ENCODE results near the gene PDE8B.

The PDE8B gene

GRCh38 chr5:77249475-77249874, 39.0 kb downstream of the PDE8B start:
- Histone ChIP-seq H3K23ac (ENCODE audit: low read depth, low read length, poor library complexity) (no peak overlapping the region), H3K4me3 (ENCODE audit: low read length in 2 of 2) (no peak overlapping the region)

GRCh38 chr5:77250021-77250420, 39.5 kb downstream of the PDE8B start:
- H3K27ac ChIP-seq (replicated peaks; ENCODE audit: low read length), result no peak overlapping the region
- H2BK15ac ChIP-seq (ENCODE audit: low read length), result no peak overlapping the region
- no peak overlapping the region for H3K23ac ChIP-seq (ENCODE audit: low read depth, low read length, poor library complexity)
- H2BK5ac ChIP-seq (ENCODE audit: low read length), result no peak overlapping the region
- H2BK120ac ChIP-seq (ENCODE audit: low read depth, low read length), result no peak overlapping the region
- no peaks in the 10 kb centered on the region for H3K4me1 ChIP-seq (ENCODE audit: control insufficient read depth in 2 of 2, insufficient read depth in 1 of 2, low read depth in 1 of 2, low read length in 2 of 2)
- no peak overlapping the region for H3K18ac ChIP-seq (ENCODE audit: low read length)
- H3K4ac ChIP-seq (ENCODE audit: low read length), result no peak overlapping the region
- WGBS, 2 donors (ENCODE audit: extremely low coverage in 2 of 2, insufficient read length in 2 of 2, insufficient replicate concordance in 1 of 2), result no CpG with 5 or more reads among the region's 4 CpGs
- DNase-seq (ENCODE audit: low spot score), result no peak
- no peak overlapping the region for H2BK12ac ChIP-seq (ENCODE audit: low read length)
- H3K36me3 ChIP-seq (replicated peaks in 1 of 2; ENCODE audit: control insufficient read depth in 2 of 2, insufficient read depth in 2 of 2, low read length in 2 of 2), result no peaks in the 10 kb centered on the region
- no peak overlapping the region for H3K9ac ChIP-seq (ENCODE audit: low read depth, low read length, poor library complexity)
- H3K27me3 ChIP-seq (ENCODE audit: control insufficient read depth in 3 of 3, insufficient read depth in 3 of 3, low read depth in 1 of 3, low read length in 3 of 3), result peaks cover 0 to 8% (median 0%) of the 10 kb centered on the region in 3 experiments
- H3K9me3 ChIP-seq (replicated peaks in 1 of 2; ENCODE audit: control insufficient read depth in 2 of 2, insufficient read depth in 1 of 2, low read depth in 1 of 2, low read length in 2 of 2), result no peaks in the 10 kb centered on the region
- no peak overlapping the region for H4K8ac ChIP-seq (ENCODE audit: low read depth, low read length)
- H3K4me3 ChIP-seq (ENCODE audit: low read length in 2 of 2), result no peak overlapping the region
- no peaks in the 10 kb centered on the region for H3K79me1 ChIP-seq (ENCODE audit: low read depth, low read length)
- no peak overlapping the region for H3K14ac ChIP-seq (ENCODE audit: low read length)
- no peak overlapping the region for H4K91ac ChIP-seq (ENCODE audit: low read depth, low read length, poor library complexity)
- H3K4me2 ChIP-seq (ENCODE audit: insufficient read depth, low read length, poor library complexity, severe bottlenecking), result no peak overlapping the region
- no peak overlapping the region for H2AFZ ChIP-seq (ENCODE audit: low read length)
- H2AK5ac ChIP-seq (ENCODE audit: low read depth, low read length), result no peak overlapping the region

More at GRCh38 chr5:77249475-77249874, 39.0 kb downstream of the PDE8B start:
- no peak overlapping the region for H3K18ac ChIP-seq (ENCODE audit: low read length)
- H4K91ac ChIP-seq (ENCODE audit: low read depth, low read length, poor library complexity), result no peak overlapping the region
- no peaks in the 10 kb centered on the region for H3K36me3 ChIP-seq (replicated peaks in 1 of 2; ENCODE audit: control insufficient read depth in 2 of 2, insufficient read depth in 2 of 2, low read length in 2 of 2)
- no peak overlapping the region for H2BK12ac ChIP-seq (ENCODE audit: low read length)
- H3K9ac ChIP-seq (ENCODE audit: low read depth, low read length, poor library complexity), result no peak overlapping the region
- no peak overlapping the region for H2BK120ac ChIP-seq (ENCODE audit: low read depth, low read length)
- WGBS, 2 donors (ENCODE audit: extremely low coverage in 2 of 2, insufficient read length in 2 of 2, insufficient replicate concordance in 1 of 2), result no CpG with 5 or more reads among the region's 2 CpGs
- H3K9me3 ChIP-seq (replicated peaks in 1 of 2; ENCODE audit: control insufficient read depth in 2 of 2, insufficient read depth in 1 of 2, low read depth in 1 of 2, low read length in 2 of 2), result no peaks in the 10 kb centered on the region
- H3K4me1 ChIP-seq (ENCODE audit: control insufficient read depth in 2 of 2, insufficient read depth in 1 of 2, low read depth in 1 of 2, low read length in 2 of 2), result no peaks in the 10 kb centered on the region
- H2BK5ac ChIP-seq (ENCODE audit: low read length), result no peak overlapping the region
- no peak overlapping the region for H3K4ac ChIP-seq (ENCODE audit: low read length)
- no peak overlapping the region for H4K8ac ChIP-seq (ENCODE audit: low read depth, low read length)
- H3K27ac ChIP-seq (replicated peaks; ENCODE audit: low read length), result no peak overlapping the region
- DNase-seq (ENCODE audit: low spot score), result no peak
- H3K27me3 ChIP-seq (ENCODE audit: control insufficient read depth in 3 of 3, insufficient read depth in 3 of 3, low read depth in 1 of 3, low read length in 3 of 3), result peaks cover 0 to 8% (median 0%) of the 10 kb centered on the region in 3 experiments
- H3K4me2 ChIP-seq (ENCODE audit: insufficient read depth, low read length, poor library complexity, severe bottlenecking), result no peak overlapping the region
- no peak overlapping the region for H2AK5ac ChIP-seq (ENCODE audit: low read depth, low read length)
- no peaks in the 10 kb centered on the region for H3K79me1 ChIP-seq (ENCODE audit: low read depth, low read length)
- H3K14ac ChIP-seq (ENCODE audit: low read length), result no peak overlapping the region
- no peak overlapping the region for H2AFZ ChIP-seq (ENCODE audit: low read length)
- H2BK15ac ChIP-seq (ENCODE audit: low read length), result no peak overlapping the region

- H3K4me2 ChIP-seq (ENCODE audit: insufficient read depth, low read length, poor library complexity, severe bottlenecking), result no peak overlapping the region
- WGBS, 2 donors (ENCODE audit: extremely low coverage in 2 of 2, insufficient read length in 2 of 2, insufficient replicate concordance in 1 of 2), result no CpG with 5 or more reads among the region's 3 CpGs
Measured at GRCh38 chr5:77251921-77252320, 41.4 kb downstream of the PDE8B start.

GRCh38 chr5:77255617-77256016, 45.1 kb downstream of the PDE8B start:
- no peak overlapping the region for H2BK5ac ChIP-seq (ENCODE audit: low read length)
- H3K18ac ChIP-seq (ENCODE audit: low read length), result no peak overlapping the region
- no CpG with 5 or more reads among the region's 6 CpGs for WGBS, 2 donors (ENCODE audit: extremely low coverage in 2 of 2, insufficient read length in 2 of 2, insufficient replicate concordance in 1 of 2)
- no peak overlapping the region for H2BK15ac ChIP-seq (ENCODE audit: low read length)
- no peak for DNase-seq (ENCODE audit: low spot score)
- no peak overlapping the region for H3K23ac ChIP-seq (ENCODE audit: low read depth, low read length, poor library complexity)
- H3K4ac ChIP-seq (ENCODE audit: low read length), result no peak overlapping the region
- H3K4me1 ChIP-seq (ENCODE audit: control insufficient read depth in 2 of 2, insufficient read depth in 1 of 2, low read depth in 1 of 2, low read length in 2 of 2), result peaks cover 0 to 2% of the 10 kb centered on the region in 2 donors
- H3K36me3 ChIP-seq (replicated peaks in 1 of 2; ENCODE audit: control insufficient read depth in 2 of 2, insufficient read depth in 2 of 2, low read length in 2 of 2), result no peaks in the 10 kb centered on the region
- H3K4me3 ChIP-seq (ENCODE audit: low read length in 2 of 2), result no peak overlapping the region
- H3K79me1 ChIP-seq (ENCODE audit: low read depth, low read length), result no peaks in the 10 kb centered on the region
- H2AK5ac ChIP-seq (ENCODE audit: low read depth, low read length), result no peak overlapping the region
- H3K14ac ChIP-seq (ENCODE audit: low read length), result no peak overlapping the region
- H2BK12ac ChIP-seq (ENCODE audit: low read length), result no peak overlapping the region
- H3K4me2 ChIP-seq (ENCODE audit: insufficient read depth, low read length, poor library complexity, severe bottlenecking), result no peak overlapping the region
- H2AFZ ChIP-seq (ENCODE audit: low read length), result no peak overlapping the region
- H3K27ac ChIP-seq (replicated peaks; ENCODE audit: low read length), result no peak overlapping the region
- no peak overlapping the region for H2BK120ac ChIP-seq (ENCODE audit: low read depth, low read length)
- no peak overlapping the region for H4K91ac ChIP-seq (ENCODE audit: low read depth, low read length, poor library complexity)
- H3K9ac ChIP-seq (ENCODE audit: low read depth, low read length, poor library complexity), result no peak overlapping the region
- no peak overlapping the region for H4K8ac ChIP-seq (ENCODE audit: low read depth, low read length)
- H3K9me3 ChIP-seq (replicated peaks in 1 of 2; ENCODE audit: control insufficient read depth in 2 of 2, insufficient read depth in 1 of 2, low read depth in 1 of 2, low read length in 2 of 2), result no peaks in the 10 kb centered on the region
- H3K27me3 ChIP-seq (ENCODE audit: control insufficient read depth in 3 of 3, insufficient read depth in 3 of 3, low read depth in 1 of 3, low read length in 3 of 3), result peaks cover 0 to 9% (median 0%) of the 10 kb centered on the region in 3 experiments

More at GRCh38 chr5:77251921-77252320, 41.4 kb downstream of the PDE8B start:
- Histone ChIP-seq H3K4me3 (ENCODE audit: low read length in 2 of 2) (no peak overlapping the region), H3K9ac (ENCODE audit: low read depth, low read length, poor library complexity) (no peak overlapping the region), H3K36me3 (replicated peaks in 1 of 2; ENCODE audit: control insufficient read depth in 2 of 2, insufficient read depth in 2 of 2, low read length in 2 of 2) (no peaks in the 10 kb centered on the region), H2AK5ac (ENCODE audit: low read depth, low read length) (no peak overlapping the region), H3K27me3 (ENCODE audit: control insufficient read depth in 3 of 3, insufficient read depth in 3 of 3, low read depth in 1 of 3, low read length in 3 of 3) (peaks cover 0 to 12% (median 0%) of the 10 kb centered on the region in 3 experiments), H3K18ac (ENCODE audit: low read length) (no peak overlapping the region), H2BK5ac (ENCODE audit: low read length) (no peak overlapping the region), H2BK15ac (ENCODE audit: low read length) (no peak overlapping the region), H3K4me1 (ENCODE audit: control insufficient read depth in 2 of 2, insufficient read depth in 1 of 2, low read depth in 1 of 2, low read length in 2 of 2) (no peaks in the 10 kb centered on the region), H3K23ac (ENCODE audit: low read depth, low read length, poor library complexity) (no peak overlapping the region), H2AFZ (ENCODE audit: low read length) (no peak overlapping the region), H3K14ac (ENCODE audit: low read length) (no peak overlapping the region), H4K91ac (ENCODE audit: low read depth, low read length, poor library complexity) (no peak overlapping the region), H4K8ac (ENCODE audit: low read depth, low read length) (no peak overlapping the region), H2BK120ac (ENCODE audit: low read depth, low read length) (no peak overlapping the region), H3K27ac (replicated peaks; ENCODE audit: low read length) (no peak overlapping the region), H2BK12ac (ENCODE audit: low read length) (no peak overlapping the region), H3K9me3 (replicated peaks in 1 of 2; ENCODE audit: control insufficient read depth in 2 of 2, insufficient read depth in 1 of 2, low read depth in 1 of 2, low read length in 2 of 2) (no peaks in the 10 kb centered on the region), H3K4ac (ENCODE audit: low read length) (no peak overlapping the region), H3K79me1 (ENCODE audit: low read depth, low read length) (no peaks in the 10 kb centered on the region)
- no peak for DNase-seq (ENCODE audit: low spot score)
